MM.1S (cell line): ENCODE data around the gene ISOC2.

Source experiments
- CTCF ChIP-seq: fragments of 300-600 bp; sonication (generic); IDR thresholded peaks from 2 replicates; pipeline ENCODE4 v1.5.1; 2016; ENCODE audit warnings: antibody characterized with exemption, low read length, mixed read lengths
- EZH2 ChIP-seq: fragments of 300-600 bp; sonication (generic); optimal IDR thresholded peaks from 2 replicates; pipeline ENCODE3; 2017; ENCODE audit warnings: low read depth, mild to moderate bottlenecking, antibody characterized with exemption, low read length, mixed read lengths

GRCh38 chr19:55468054-55468393 is 6.6 kb upstream of the ISOC2 start:
- TF ChIP-seq CTCF (0 out of 2 replicates have a peak, but pooled peaks have one; percentile 7), EZH2 (no peak)
